AG10803 (cell line): Measurements from ENCODE around the gene CDKAL1.

Source experiments
- DNase-seq: peaks from one replicate; pipeline ENCODE4 v3.0.0; 2010; ENCODE audit warnings: low read depth
- H3K4me3 ChIP-seq: 2 replicates; pipeline ENCODE4 v1.5.1; 2011; ENCODE audit warnings: mild to moderate bottlenecking, low read length, control low read depth
- TF ChIP-seq, protein P1 (sequence below): conservative IDR thresholded peaks from 2 replicates; pipeline ENCODE4 v1.5.1; 2011; ENCODE audit warnings: mild to moderate bottlenecking, low read length, control low read depth, inconsistent platforms

CDKAL1 gene

DNA sequence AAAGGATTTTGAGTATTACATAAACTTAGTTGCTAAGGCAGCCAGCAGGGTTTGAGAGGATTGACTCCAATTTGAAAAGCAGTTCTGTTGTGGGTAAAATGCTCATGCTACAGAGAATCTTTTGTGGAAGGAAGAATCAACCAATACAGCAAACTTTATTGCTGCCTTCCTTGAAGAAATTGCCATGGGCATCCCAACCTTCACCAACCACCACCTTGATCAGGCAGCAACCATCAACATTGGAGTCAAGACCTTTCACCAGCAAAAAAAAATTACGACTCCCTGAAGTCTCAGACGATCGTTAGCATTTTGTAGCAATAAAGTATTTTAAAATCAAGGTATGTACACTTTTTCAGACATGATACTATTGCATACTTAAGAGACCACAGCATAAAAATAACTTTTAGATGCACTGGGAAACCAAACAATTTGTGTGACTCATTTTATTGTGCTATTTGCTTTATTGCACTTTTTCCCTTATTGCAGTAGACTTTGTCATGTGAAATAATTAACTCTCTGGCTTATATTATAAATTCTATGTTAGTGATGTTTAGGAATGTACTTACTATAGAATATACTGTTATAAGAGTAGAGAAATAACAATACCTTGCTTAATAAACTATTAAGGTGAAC, 390.8 kb downstream of the CDKAL1 start:
- H3K4me3 ChIP-seq = no peak overlapping the region
- TF ChIP-seq, protein P1, sequence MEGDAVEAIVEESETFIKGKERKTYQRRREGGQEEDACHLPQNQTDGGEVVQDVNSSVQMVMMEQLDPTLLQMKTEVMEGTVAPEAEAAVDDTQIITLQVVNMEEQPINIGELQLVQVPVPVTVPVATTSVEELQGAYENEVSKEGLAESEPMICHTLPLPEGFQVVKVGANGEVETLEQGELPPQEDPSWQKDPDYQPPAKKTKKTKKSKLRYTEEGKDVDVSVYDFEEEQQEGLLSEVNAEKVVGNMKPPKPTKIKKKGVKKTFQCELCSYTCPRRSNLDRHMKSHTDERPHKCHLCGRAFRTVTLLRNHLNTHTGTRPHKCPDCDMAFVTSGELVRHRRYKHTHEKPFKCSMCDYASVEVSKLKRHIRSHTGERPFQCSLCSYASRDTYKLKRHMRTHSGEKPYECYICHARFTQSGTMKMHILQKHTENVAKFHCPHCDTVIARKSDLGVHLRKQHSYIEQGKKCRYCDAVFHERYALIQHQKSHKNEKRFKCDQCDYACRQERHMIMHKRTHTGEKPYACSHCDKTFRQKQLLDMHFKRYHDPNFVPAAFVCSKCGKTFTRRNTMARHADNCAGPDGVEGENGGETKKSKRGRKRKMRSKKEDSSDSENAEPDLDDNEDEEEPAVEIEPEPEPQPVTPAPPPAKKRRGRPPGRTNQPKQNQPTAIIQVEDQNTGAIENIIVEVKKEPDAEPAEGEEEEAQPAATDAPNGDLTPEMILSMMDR = no peak

DNA sequence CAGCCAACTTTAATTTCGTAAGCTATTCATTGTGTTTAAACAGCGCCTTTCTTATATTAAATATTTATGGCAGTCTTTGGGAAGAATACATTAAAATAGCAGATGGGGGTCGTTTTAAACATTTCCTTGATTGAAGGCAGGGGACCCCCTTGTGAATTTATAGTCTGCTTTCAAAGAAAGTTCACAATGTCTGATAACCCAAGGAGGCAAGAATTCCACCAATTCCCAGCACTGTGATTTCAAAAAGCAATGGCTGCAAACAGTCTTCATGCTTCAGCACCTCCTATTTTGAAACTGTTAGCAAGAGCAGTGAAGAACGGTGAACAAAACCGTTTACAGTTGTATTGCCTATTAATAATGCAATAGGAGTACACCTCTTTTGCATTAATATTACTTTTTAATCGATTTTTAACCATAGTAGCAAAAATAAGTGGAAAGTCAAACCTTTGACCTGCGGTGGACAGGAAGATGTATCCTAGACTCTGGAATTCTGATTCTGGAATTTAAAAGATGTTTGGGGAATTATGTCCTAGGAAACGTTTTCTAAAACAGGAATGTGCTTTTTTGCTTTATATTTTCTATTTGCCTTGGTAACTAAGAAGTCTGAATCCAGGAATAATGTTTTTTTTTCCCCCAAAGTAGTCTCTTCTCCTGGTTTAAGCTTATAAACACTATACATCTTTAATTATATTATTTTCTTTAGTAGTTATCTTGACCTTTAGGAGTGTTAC, 393.0 kb downstream of the CDKAL1 start:
- H3K4me3 ChIP-seq = no peak overlapping the region
- TF ChIP-seq, protein P1 = no peak
- no peak for DNase-seq

More for the DNA sequence above, 390.8 kb downstream of the CDKAL1 start:
- peak; percentile 53 for DNase-seq

DNA sequence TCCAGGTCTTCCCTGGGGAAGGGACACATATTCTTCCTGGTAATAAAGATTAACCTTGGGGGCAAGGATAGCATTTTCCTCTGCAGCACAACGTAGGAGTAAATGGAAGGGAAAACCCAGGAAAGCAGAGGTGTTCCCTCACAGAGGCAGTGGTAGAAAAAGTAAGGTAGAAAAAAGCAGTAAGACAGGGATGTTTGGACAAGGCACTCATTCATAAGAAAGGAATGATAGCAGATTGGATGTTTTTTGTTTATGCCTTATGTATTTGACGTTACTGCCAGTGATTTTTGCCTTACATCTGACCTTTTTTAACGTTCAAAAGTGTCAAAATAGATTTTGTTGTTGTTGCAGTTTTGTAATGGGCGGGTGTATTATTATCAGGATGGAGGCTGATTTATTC, 395.0 kb downstream of the CDKAL1 start:
- no peak for DNase-seq
- TF ChIP-seq, protein P1 = no peak
- no peak overlapping the region for H3K4me3 ChIP-seq

DNA sequence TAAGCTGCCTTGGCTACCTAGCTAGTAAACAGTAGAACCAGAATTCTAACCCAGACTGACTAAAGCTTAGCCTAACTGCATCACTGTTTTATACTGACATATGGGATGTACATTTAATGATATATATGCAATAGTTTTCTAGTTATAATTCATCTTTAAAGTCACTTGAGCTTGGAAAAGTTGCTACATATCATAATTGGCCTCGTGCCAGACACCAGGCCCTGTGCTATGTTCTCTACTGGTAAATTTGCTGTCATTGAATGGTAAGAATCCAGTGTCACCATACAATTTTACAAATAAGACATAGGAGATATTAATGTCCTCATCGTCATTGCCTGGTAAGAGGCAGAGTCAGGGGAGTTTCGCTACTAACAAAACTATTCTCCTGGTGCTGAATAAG, 396.8 kb downstream of the CDKAL1 start:
- H3K4me3 ChIP-seq = no peak overlapping the region
- TF ChIP-seq, protein P1 = no peak
- no peak for DNase-seq

DNA sequence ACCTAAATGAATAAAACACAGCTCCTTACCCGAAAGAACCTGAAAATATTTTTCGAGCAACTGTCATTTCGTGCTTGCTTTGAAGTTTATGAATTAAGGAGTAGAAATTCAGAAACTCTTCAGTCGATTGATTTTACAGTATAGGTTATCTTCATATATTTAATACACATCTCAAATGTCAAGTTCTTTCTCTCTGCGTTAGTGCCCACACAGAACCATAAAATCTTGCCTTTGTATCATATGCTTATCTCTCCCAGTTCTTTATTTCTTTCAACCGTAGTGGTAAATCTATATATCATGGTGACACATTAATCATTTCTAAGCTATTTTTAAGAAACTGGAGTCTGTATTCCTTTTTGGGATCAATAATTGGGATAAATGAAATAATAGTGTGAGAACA, 397.5 kb downstream of the CDKAL1 start:
- H3K4me3 ChIP-seq = no peak overlapping the region
- DNase-seq = no peak
- TF ChIP-seq, protein P1 = no peak

DNA sequence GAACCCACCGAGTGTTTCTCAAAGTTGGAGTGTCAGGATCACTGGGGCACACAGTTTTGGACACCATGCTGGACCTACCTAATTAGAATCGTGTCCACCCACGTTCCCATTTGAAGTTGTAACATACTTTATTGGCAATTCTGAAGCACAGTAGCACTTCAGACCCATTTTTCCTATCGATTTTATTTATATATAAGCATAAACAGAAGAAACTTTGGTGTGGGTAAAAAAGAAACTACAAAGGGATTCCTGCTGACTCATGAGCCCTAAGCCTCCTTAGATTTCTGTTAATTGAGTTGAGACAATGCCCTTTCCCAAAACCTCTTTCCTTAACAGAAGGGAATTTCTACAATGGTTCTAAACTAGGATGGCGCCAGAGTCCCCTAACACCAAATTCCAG, 398.0 kb downstream of the CDKAL1 start:
- no peak overlapping the region for H3K4me3 ChIP-seq
- DNase-seq = no peak
- TF ChIP-seq, protein P1 = no peak
